GM11168 (cell line): ENCODE data around the gene PTPRC.

Experiments
- in situ Hi-C: fragments of 300-500 bp; cut with MboI; formaldehyde crosslinking; loops from one replicate; pipeline ENCODE4 v1.12.0; 2022; ENCODE audit warnings: low sequenced_read_pairs; ENCODE audit not compliant: unreplicated experiment

The PTPRC gene

DNA sequence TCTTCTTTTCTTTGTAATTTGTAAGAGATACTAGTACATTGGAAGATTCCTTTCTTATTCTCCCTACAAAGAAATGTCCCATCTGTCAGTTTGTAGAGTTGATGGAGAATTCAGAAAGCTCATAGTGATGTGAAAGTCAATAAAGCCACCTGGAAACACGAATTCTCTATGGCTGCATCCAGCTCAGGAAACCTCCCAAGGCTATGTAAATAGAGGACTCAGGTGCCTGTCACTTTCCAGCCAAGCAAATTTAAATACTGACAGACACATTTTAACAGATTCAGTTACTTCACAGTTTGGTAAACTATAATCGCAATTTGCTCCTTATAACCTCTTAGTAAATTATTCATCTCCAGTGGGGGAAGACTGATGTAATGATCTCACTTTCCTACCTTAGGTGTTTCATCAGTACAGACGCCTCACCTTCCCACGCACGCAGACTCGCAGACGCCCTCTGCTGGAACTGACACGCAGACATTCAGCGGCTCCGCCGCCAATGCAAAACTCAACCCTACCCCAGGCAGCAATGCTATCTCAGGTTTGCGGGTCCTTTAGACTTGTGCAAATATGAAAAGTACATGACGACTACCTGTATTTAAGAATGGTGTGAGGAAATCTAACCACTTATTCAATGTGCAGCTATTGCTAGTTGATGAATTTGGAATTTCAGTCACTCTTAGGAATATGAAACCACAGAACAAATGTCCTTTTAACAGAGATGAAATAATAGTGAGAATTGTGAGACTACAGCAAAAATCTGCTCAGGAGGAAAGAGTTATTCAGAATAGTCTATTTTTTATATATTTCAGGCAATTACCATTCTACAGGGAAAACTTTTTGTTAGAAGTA, 60.6 kb downstream of the PTPRC start:
- in situ Hi-C loops, result no loop called here

DNA sequence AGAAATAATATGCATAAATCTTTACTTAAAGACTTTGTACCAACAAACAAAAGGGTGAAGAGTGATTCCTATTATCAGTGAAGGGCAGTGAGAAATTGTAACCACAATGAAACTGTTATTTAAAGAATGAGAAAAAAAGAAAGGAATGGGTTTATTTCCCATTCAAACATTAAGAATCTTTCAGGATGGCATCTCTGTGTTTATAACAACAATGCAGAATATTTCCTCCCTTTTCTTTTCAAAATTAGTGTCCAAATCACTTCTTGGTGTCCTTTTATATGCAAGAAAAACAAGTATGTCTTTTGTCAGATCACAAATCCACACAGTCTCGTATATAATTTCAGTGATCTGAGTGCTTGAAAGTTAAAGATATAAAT, 61.2 kb downstream of the PTPRC start:
- in situ Hi-C loops, result no loop called here

DNA sequence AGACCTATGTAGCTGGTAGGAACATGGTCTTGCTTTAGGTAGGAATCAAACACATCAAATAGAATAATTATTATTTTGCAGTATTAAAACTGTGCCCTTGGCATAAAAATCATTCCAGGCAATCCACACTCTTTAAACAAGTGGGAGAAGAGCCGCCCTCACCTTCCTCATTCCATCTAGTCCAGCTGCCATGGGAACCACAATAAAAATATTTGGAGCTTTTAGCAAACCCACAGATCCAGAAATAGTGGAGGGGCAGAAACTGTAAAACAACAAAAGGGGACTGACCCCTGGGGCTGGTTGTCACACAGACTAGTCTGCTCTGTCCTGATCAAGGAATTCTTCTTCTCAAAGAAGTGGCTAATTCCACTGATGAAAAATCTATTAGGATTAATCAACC, 61.6 kb downstream of the PTPRC start:
- in situ Hi-C loops, result no loop called here

DNA sequence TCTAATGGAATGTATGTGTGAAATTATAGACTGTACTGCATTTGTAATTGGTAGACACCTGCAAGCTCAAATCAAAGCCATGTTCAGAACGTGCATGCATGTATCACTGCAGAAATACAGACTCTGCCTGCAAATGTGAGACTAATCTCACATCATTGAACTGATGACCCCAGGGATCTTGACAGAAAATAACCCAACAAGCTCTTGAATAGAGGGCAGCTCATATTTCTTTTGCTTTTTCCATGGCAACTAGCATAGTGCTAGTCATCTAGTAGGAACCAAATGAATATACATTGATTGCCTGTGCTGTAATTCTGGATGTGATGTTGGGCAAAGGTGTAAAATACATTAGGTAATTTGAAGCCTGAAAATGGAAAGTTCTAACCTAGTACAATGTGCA, 62.4 kb downstream of the PTPRC start:
- in situ Hi-C loops, result no loop called here

DNA sequence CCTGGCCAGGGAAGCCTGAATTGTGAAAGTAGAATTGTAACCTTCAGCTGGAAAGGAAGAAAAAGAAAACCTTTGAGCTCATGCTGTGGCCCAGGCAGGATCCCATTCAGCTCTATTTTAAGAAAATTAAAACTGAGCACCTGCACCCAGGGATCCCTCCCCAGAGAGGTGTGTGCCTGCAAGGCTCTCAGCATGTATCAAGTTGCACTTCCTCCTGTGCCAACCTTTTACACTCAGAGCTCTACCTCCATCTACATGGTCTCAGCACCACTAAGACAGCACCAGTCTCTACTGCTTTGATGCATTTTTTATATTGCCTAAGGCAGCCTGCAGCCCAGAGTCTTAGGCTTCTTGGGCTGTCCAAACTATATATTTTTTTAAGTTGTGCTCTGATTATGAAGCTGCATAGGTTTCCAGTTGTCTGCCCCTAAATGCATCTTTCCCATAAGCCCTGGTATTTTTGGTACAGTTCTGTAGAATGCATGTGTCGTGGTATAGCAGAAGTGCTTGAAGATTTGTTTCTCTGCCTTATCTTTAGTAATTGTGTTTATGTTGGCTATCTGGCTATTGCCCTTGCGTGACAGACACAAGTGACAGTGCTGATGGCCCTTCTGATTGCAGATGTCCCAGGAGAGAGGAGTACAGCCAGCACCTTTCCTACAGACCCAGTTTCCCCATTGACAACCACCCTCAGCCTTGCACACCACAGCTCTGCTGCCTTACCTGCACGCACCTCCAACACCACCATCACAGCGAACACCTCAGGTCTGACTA, 63.1 kb downstream of the PTPRC start:
- in situ Hi-C loops, result no loop called here

DNA sequence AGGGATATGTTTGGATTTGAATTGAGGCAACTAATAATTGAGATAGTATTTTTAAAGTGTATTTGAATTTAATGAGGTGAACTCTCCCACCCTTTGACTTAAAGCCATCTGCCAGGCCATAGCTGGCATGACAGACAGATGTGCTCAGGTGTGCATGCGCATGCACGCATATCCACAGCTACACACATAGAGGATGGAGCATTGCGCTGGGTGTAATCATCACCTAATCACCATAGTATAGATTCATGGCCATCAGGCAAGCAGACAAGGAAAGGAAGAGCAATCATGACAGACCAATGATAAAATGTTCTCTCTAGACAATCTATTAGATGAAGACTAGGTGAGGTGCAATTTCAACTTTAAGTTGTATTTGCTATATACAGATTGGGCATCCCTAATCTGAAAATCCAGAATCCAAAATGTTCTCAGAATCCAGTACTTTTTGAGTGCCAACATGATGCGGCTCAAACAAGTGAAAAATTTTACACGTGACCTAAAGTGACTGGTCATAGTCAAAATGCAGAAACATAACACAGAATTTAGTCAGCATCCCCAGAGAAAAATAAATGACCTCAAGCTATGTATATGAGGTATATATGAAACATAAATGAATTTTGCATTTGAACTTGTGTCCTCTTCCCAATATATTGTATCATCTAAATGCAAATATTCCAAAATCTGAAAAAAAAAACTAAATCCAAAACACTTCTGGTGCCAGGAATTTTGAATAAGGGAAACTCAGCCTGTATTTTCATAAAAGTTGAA, 70.1 kb downstream of the PTPRC start:
- in situ Hi-C loops, result no loop called here

DNA sequence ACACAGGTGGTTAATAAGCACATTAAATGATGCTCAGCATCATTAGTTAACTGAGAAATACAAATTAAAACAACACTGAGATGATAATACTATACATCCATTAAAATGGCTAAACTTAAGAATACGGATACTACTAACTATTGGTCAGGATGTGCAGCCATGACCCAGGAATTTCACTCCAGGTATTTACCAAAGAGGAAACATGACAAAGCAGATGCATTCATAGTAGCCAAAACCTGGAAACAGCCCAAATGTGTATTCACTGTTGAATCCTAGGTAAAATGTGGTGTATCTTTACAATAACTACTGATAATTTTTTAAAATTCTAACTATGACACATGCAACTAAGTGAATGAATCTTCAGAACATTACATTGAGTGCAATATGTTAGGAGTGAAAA, 73.0 kb downstream of the PTPRC start:
- in situ Hi-C loops, result no loop called here

DNA sequence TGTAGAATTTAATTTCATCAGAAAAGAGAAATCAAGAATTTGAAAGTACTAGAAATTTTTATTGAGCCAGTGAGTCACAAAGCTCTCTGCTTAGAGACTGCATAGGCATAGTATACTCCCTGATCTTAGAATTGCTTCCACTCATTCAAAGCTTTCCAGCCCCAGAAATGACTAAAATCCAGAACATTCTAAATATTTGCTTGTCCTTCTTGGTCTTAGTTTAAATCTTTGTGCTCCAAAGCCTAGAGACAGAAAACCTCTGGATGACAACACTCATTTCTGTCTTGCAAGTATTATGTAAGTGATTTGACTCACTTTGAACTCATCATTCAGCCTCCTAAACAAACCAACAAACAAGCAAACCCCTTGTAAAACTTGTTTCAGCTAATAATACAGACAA, 74.2 kb downstream of the PTPRC start:
- in situ Hi-C loops, result no loop called here

DNA sequence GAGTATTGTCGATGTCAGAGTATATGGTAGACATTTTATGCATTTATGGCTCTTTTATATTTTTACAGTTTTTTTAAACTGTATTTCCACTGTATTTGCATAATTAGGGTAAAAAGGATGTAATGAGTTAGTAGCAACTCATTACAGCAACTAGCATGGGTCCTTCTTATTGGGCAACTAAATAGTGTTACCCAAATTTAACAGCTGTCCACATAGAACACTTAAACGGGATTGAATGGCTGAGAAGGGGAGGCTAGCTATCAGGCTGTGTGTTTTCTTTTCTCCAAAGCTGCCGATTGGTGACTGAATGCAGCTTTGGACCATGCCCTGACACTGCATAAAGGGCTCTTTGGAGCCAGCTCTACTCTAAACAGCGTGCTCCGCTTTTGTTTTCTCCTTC, 75.4 kb downstream of the PTPRC start:
- in situ Hi-C loops, result no loop called here

DNA sequence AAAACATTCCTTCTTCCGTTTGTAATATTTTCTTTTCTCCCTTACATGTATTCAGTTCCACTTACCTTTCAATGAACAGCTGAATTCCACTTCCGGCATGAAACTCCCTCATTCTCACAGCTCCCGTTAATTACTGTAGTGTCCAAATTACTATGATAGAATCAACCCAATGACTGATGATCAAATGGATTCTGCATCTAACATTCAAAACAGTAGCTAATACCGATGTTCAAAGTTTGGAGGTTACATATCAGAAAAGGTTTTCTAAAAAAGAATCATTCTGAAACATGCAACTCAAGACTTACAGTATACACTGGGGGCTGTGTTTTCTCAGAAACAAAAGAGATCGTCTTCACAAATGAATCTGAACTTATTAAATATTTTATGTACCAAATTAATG, 77.2 kb downstream of the PTPRC start:
- in situ Hi-C loops, result no loop called here

DNA sequence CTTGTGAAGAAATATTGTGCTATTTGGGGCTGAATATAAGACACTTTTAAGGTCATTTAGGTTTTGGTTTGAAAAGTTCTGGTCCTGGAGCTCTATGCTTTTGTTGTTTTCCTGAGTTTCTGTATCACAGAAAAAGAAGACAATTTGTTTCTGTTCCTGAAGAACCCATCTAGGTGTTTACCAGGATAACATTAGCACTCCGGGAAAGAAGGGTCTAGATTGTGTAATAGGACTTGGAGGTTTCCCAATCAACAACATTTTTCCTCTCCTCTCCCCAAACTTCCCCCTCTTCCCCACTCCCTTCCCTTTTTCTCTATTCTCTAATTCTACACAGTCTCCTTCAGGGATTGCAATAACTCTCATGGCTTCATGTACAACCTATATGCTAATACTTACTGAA, 78.7 kb downstream of the PTPRC start:
- in situ Hi-C loops, result no loop called here

DNA sequence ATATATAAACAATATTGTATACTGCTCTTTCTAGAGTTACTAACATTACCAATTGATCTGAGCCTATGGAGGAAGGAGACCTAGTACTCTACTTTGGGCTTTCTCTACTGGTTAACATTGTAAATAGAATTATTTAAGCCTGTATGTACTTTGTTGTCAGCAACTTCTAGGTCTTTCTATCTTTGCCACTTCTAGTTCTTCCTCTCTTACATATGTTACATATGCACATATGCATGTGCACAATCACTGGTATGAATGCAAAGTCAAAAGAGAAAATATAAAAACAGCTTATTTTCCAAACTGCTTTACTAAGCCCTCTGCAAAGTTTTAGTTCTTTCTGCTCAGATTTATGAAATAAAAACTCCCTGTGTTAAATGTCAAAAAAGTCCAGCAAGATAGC, 84.3 kb downstream of the PTPRC start:
- in situ Hi-C loops, result no loop called here

DNA sequence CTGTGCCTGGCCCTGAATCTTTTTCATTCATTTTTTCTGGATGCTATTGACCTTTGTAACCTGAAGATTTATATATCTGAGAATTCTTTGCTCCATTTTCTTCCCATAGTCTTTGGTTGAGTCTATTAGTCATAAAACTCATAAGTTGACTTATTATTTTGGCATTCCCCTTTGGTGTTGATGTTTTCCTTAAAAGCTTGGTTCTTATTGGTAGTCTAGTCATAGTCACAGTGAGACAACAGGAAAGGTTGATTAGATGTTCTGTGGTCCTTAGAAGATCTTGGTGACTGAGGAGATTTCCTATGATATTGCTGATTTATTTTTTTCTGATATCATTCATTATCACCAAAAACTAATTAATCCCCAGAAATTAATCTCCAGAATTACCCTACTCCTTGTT, 86.2 kb downstream of the PTPRC start:
- in situ Hi-C loops, result no loop called here

DNA sequence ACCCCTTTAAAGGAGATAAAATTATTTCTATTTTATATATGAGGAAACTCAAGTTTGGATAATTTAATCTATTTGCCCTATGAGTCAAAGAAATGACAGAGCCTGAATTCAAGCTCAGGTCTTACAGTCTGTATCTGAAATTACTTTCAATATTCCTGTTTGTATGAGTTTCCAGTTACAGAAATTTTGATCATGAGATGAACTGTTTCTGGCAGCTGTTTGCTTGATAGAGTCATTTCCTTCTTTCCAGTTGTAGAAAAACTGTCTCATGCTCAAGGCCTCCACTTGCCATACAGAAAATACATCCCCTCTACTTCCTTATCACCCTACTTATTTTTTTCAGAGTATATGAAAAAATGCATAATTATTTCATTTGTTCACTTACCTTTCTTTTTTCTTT, 87.6 kb downstream of the PTPRC start:
- in situ Hi-C loops, result no loop called here

DNA sequence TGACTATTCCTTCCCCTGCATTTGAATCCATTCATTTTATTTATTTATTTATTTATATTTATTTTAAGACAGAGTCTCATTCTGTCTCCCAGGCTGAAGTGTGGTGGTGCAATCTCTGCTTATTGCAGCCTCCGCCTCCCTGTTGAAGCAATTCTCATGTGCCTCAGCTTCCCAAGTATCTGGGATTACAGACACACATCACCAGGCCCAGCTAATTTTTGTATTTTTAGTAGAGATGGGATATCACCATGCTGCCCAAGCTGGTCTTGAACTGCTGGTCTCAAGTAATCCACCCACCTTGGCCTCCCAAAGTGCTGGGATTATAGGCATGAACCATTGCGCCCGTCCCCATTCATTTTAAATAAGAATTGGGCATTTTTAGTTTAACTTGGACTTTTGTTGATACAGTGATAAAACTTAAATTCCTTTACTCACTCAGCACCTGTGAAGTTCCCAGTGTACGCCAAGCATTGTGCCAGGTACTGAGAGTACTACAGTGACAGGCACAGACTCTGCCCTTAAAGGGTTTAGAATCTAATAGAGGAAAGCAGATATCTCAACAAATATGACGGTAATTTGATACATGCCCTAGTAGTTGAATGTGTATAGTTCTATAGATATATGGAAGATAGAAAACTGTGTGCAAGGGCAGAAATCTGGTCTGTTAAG, 90.5 kb downstream of the PTPRC start:
- in situ Hi-C loops, result no loop called here

DNA sequence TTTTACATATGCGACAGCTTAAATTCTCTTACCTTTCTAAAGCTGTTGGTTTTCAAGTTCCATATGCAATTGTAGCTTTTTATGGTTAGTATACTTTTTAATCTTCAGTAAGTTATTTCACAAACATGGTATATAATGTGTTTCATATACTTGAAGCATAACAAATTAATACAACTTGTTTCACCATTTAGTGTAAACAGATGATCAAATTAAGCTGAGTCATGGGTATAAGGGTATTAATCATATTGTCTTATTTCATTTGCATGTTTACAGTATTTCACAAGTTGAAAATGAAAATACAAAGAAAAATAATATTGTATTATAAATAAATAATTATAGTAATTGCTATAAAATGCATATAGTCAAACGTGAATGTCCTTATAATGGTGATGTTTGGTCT, 92.1 kb downstream of the PTPRC start:
- in situ Hi-C loops, result no loop called here

DNA sequence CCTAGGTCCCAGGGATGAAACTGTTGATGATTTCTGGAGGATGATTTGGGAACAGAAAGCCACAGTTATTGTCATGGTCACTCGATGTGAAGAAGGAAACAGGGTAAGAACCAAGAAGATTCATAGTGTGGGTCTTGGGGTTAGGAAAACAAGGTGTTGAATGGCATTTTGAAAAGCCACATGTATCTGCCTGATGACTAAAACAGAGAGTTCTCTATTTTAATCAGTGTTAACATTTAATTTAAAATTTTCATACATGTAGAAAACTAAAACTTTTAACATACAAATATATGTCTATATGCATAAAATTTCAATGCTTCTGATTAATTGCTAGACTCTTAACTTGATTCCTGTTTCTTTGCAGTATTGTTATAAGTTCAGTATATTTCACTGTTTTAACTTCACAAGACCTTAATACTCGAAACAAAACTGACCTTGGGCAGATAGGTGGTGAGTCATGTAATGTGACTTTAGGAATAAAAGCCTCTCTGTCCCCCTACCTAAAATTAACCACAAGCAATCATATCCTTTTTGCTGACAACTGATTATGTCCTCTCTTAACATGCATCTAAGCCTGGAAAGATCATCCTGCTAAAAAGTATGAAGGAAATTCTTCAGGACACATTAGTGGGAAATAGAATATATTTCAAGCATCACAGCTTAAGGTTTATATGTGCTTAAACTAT, 95.6 kb downstream of the PTPRC start:
- in situ Hi-C loops, result no loop called here

DNA sequence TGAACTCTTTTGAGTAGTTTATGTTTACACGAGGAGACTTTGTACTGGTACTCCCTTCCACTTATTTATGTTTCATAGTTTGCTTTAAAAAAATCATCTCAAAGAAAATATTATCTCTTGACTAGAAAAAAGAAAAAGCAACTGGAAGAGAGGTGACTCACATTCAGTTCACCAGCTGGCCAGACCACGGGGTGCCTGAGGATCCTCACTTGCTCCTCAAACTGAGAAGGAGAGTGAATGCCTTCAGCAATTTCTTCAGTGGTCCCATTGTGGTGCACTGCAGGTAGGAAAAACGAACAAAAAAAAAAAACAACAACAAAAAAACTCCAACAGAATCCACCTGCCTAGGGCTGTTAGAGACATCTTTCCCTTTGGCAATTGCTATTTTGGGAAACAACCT, 102.9 kb downstream of the PTPRC start:
- in situ Hi-C loops, result no loop called here

DNA sequence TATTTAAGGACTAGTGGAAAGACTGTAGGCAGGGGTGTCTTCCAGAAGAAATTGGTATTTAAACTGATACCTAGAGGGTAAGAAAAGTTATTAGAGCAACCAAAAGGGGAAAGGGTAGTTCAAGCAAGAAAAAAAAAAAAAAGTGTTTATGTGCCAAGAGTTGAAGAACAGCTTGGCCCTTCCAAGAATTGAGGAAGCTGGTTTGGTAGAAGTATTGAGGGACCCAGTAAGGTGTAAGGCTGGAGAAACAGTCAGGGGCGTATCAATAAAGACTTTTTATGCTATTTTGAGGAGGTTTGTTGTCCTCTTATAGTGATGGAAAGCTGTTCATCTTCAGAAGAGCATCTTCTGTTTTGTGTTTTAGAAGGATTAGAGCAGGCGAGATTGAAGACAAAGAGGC, 108.3 kb downstream of the PTPRC start:
- in situ Hi-C loops, result no loop called here

DNA sequence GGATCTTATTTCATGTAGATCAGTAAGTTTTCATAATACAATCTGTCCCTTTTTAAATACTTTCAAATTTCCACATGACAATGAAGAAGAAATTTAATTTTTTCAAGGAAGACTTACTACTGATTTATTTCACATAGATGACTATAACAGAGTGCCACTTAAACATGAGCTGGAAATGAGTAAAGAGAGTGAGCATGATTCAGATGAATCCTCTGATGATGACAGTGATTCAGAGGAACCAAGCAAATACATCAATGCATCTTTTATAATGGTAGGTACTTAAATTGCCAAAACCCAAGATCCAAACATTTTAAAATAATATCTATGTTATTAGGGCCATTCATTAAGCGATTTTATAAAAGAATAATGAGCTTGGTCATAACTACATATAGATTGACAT, 110.4 kb downstream of the PTPRC start:
- in situ Hi-C loops, result no loop called here
